ENCODE results near the gene KIAA1217.
A peak's percentile ranks its signal among the peaks of the same experiment; 100 is the strongest.

KIAA1217 gene

GRCh38 chr10:24197263-24197662, 11.7 kb upstream of the KIAA1217 start:
- no peak overlapping the region for H3K14ac ChIP-seq (ENCODE audit: low read length)
- no peak overlapping the region for H4K8ac ChIP-seq (ENCODE audit: low read depth, low read length)
- no peak overlapping the region for H3K27ac ChIP-seq (ENCODE audit: low read depth, low read length)
- no peak overlapping the region for H3K23ac ChIP-seq (ENCODE audit: low read length)
- no peak overlapping the region for H3K18ac ChIP-seq (ENCODE audit: low read length)
- no peaks in the 10 kb centered on the region for H3K27me3 ChIP-seq (ENCODE audit: insufficient read depth, low read length)
- no peak overlapping the region for H4K12ac ChIP-seq (ENCODE audit: low read depth, low read length)
- no peak overlapping the region for H2AFZ ChIP-seq (ENCODE audit: insufficient read depth, low read length, poor library complexity)
- peaks cover under 1% of the 10 kb centered on the region in 2 experiments for H3K4me1 ChIP-seq (ENCODE audit: control insufficient read depth in 1 of 2, insufficient read depth in 2 of 2, low read length in 2 of 2)
- H2BK120ac ChIP-seq (ENCODE audit: insufficient read depth, low read length, poor library complexity) = no peak overlapping the region
- H2BK5ac ChIP-seq (ENCODE audit: low read depth, low read length, poor library complexity) = no peak overlapping the region
- H3K36me3 ChIP-seq (ENCODE audit: control insufficient read depth in 1 of 2, insufficient read depth in 2 of 2, low read length in 2 of 2) = no peaks in the 10 kb centered on the region
- no peak overlapping the region for H2BK12ac ChIP-seq (ENCODE audit: low read length)
- H3K79me2 ChIP-seq (ENCODE audit: control insufficient read depth, insufficient read depth, low read length, poor library complexity) = no peaks in the 10 kb centered on the region
- no peak overlapping the region for H3K9ac ChIP-seq (ENCODE audit: low read length)
- peaks cover 2% of the 10 kb centered on the region for H3K9me3 ChIP-seq (ENCODE audit: insufficient read depth, low read depth, low read length)
- no peak overlapping the region for H3K4me2 ChIP-seq (ENCODE audit: low read length)
- WGBS (ENCODE audit: extremely low coverage, insufficient coverage, insufficient read length) = no CpG with 5 or more reads among the region's 2 CpGs
- no peak overlapping the region for H2AK5ac ChIP-seq (ENCODE audit: low read length)
- no peak overlapping the region for H4K91ac ChIP-seq (ENCODE audit: low read depth, low read length)
- H3K4ac ChIP-seq (ENCODE audit: low read depth, low read length) = no peak overlapping the region
- DNase-seq = no peak
- H3K79me1 ChIP-seq (ENCODE audit: low read length) = peaks cover under 1% of the 10 kb centered on the region
- H3K4me3 ChIP-seq (ENCODE audit: low read depth, low read length) = no peak overlapping the region

GRCh38 chr10:24201503-24202180, 7.3 kb upstream of the KIAA1217 start:
- no peak overlapping the region for H2BK120ac ChIP-seq (ENCODE audit: insufficient read depth, low read length, poor library complexity)
- H4K12ac ChIP-seq (ENCODE audit: low read depth, low read length) = no peak overlapping the region
- H2BK12ac ChIP-seq (ENCODE audit: low read length) = no peak overlapping the region
- H3K18ac ChIP-seq (ENCODE audit: low read length) = no peak overlapping the region
- peaks cover 4% of the 10 kb centered on the region in 2 experiments for H3K4me1 ChIP-seq (ENCODE audit: control insufficient read depth in 1 of 2, insufficient read depth in 2 of 2, low read length in 2 of 2)
- no peak overlapping the region for H2BK5ac ChIP-seq (ENCODE audit: low read depth, low read length, poor library complexity)
- no peak overlapping the region for H3K4me3 ChIP-seq (ENCODE audit: low read depth, low read length)
- H2AFZ ChIP-seq (ENCODE audit: insufficient read depth, low read length, poor library complexity) = no peak overlapping the region
- H3K9me3 ChIP-seq (ENCODE audit: insufficient read depth, low read depth, low read length) = no peaks in the 10 kb centered on the region
- H2AK5ac ChIP-seq (ENCODE audit: low read length) = peak overlapping the region; percentile 10
- H3K14ac ChIP-seq (ENCODE audit: low read length) = no peak overlapping the region
- H3K79me2 ChIP-seq (ENCODE audit: control insufficient read depth, insufficient read depth, low read length, poor library complexity) = no peaks in the 10 kb centered on the region
- H3K27ac ChIP-seq (ENCODE audit: low read depth, low read length) = no peak overlapping the region
- H3K4ac ChIP-seq (ENCODE audit: low read depth, low read length) = no peak overlapping the region
- no peak overlapping the region for H4K91ac ChIP-seq (ENCODE audit: low read depth, low read length)
- H3K9ac ChIP-seq (ENCODE audit: low read length) = no peak overlapping the region
- peaks cover 3% of the 10 kb centered on the region for H3K79me1 ChIP-seq (ENCODE audit: low read length)
- H3K4me2 ChIP-seq (ENCODE audit: low read length) = no peak overlapping the region
- H3K23ac ChIP-seq (ENCODE audit: low read length) = no peak overlapping the region
- no peak overlapping the region for H4K8ac ChIP-seq (ENCODE audit: low read depth, low read length)
- no peak for DNase-seq
- no CpG with 5 or more reads among the region's 14 CpGs for whole genome bisulfite sequencing (ENCODE audit: extremely low coverage, insufficient coverage, insufficient read length)
- H3K36me3 ChIP-seq (ENCODE audit: control insufficient read depth in 1 of 2, insufficient read depth in 2 of 2, low read length in 2 of 2) = no peaks in the 10 kb centered on the region
- H3K27me3 ChIP-seq (ENCODE audit: insufficient read depth, low read length) = no peaks in the 10 kb centered on the region

- Histone ChIP-seq H3K79me2 (ENCODE audit: control insufficient read depth, insufficient read depth, low read length, poor library complexity) (peaks cover 2% of the 10 kb centered on the region), H4K91ac (ENCODE audit: low read depth, low read length) (no peak overlapping the region), H3K4me3 (ENCODE audit: low read depth, low read length) (no peak overlapping the region), H3K14ac (ENCODE audit: low read length) (no peak overlapping the region), H2BK120ac (ENCODE audit: insufficient read depth, low read length, poor library complexity) (no peak overlapping the region), H3K18ac (ENCODE audit: low read length) (no peak overlapping the region), H2BK12ac (ENCODE audit: low read length) (peak overlapping the region; percentile 59), H3K23ac (ENCODE audit: low read length) (no peak overlapping the region), H4K8ac (ENCODE audit: low read depth, low read length) (no peak overlapping the region), H3K4ac (ENCODE audit: low read depth, low read length) (no peak overlapping the region), H2AFZ (ENCODE audit: insufficient read depth, low read length, poor library complexity) (no peak overlapping the region), H4K12ac (ENCODE audit: low read depth, low read length) (no peak overlapping the region), H3K4me2 (ENCODE audit: low read length) (no peak overlapping the region), H3K27me3 (ENCODE audit: insufficient read depth, low read length) (no peaks in the 10 kb centered on the region), H2BK5ac (ENCODE audit: low read depth, low read length, poor library complexity) (no peak overlapping the region), H3K79me1 (ENCODE audit: low read length) (peaks cover 8% of the 10 kb centered on the region), H3K36me3 (ENCODE audit: control insufficient read depth in 1 of 2, insufficient read depth in 2 of 2, low read length in 2 of 2) (no peaks in the 10 kb centered on the region), H2AK5ac (ENCODE audit: low read length) (no peak overlapping the region), H3K9ac (ENCODE audit: low read length) (no peak overlapping the region), H3K4me1 (ENCODE audit: control insufficient read depth in 1 of 2, insufficient read depth in 2 of 2, low read length in 2 of 2) (peaks cover 9 to 10% of the 10 kb centered on the region in 2 experiments), H3K27ac (ENCODE audit: low read depth, low read length) (no peak overlapping the region), H3K9me3 (ENCODE audit: insufficient read depth, low read depth, low read length) (no peaks in the 10 kb centered on the region)
- no CpG with 5 or more reads among the region's 6 CpGs for WGBS (ENCODE audit: extremely low coverage, insufficient coverage, insufficient read length)
- DNase-seq = no peak
Observed at GRCh38 chr10:24202181-24202570, 6.8 kb upstream of the KIAA1217 start.

GRCh38 chr10:24205821-24206220, 3.1 kb upstream of the KIAA1217 start:
- Histone ChIP-seq H2AFZ (ENCODE audit: insufficient read depth, low read length, poor library complexity) (no peak overlapping the region), H2BK5ac (ENCODE audit: low read depth, low read length, poor library complexity) (no peak overlapping the region), H2BK120ac (ENCODE audit: insufficient read depth, low read length, poor library complexity) (no peak overlapping the region), H3K4me1 (ENCODE audit: control insufficient read depth in 1 of 2, insufficient read depth in 2 of 2, low read length in 2 of 2) (peaks cover 12 to 22% of the 10 kb centered on the region in 2 experiments), H4K8ac (ENCODE audit: low read depth, low read length) (no peak overlapping the region), H3K23ac (ENCODE audit: low read length) (no peak overlapping the region), H3K79me2 (ENCODE audit: control insufficient read depth, insufficient read depth, low read length, poor library complexity) (peaks cover 6% of the 10 kb centered on the region), H3K4me2 (ENCODE audit: low read length) (no peak overlapping the region), H2AK5ac (ENCODE audit: low read length) (no peak overlapping the region), H3K14ac (ENCODE audit: low read length) (no peak overlapping the region), H4K12ac (ENCODE audit: low read depth, low read length) (no peak overlapping the region), H3K9me3 (ENCODE audit: insufficient read depth, low read depth, low read length) (no peaks in the 10 kb centered on the region), H3K4ac (ENCODE audit: low read depth, low read length) (no peak overlapping the region), H4K91ac (ENCODE audit: low read depth, low read length) (no peak overlapping the region), H3K36me3 (ENCODE audit: control insufficient read depth in 1 of 2, insufficient read depth in 2 of 2, low read length in 2 of 2) (no peaks in the 10 kb centered on the region), H3K18ac (ENCODE audit: low read length) (no peak overlapping the region), H3K4me3 (ENCODE audit: low read depth, low read length) (no peak overlapping the region), H2BK12ac (ENCODE audit: low read length) (no peak overlapping the region), H3K9ac (ENCODE audit: low read length) (no peak overlapping the region), H3K27ac (ENCODE audit: low read depth, low read length) (no peak overlapping the region), H3K79me1 (ENCODE audit: low read length) (peaks cover 29% of the 10 kb centered on the region), H3K27me3 (ENCODE audit: insufficient read depth, low read length) (no peaks in the 10 kb centered on the region)
- WGBS (ENCODE audit: extremely low coverage, insufficient coverage, insufficient read length) = no CpG with 5 or more reads among the region's 6 CpGs
- DNase-seq = no peak
